HL-60 (cell line): ENCODE results near the gene SHOX.

Experiments
- DNase-seq, 2 experiments: peaks; one replicate each; pipeline ENCODE4 v3.0.0-alpha.2; 2010 to 2020; ENCODE audit warnings: low read depth in 1 of 2, low spot score in 1 of 2
- H3K27ac ChIP-seq: fragments of 250-450 bp; sonication (Bioruptor Pico); replicated peaks from 2 replicates; pipeline ENCODE4 v1.5.1; 2020; ENCODE audit warnings: mild to moderate bottlenecking, moderate library complexity
- H3K27me3 ChIP-seq: fragments of 250-450 bp; sonication (Bioruptor Pico); 2 replicates; pipeline ENCODE4 v1.5.1; 2021; ENCODE audit warnings: mild to moderate bottlenecking, moderate library complexity; ENCODE audit not compliant: insufficient read depth, poor library complexity, severe bottlenecking
- H3K4me3 ChIP-seq: replicated peaks from 2 replicates; pipeline ENCODE4 v1.5.1; 2011; ENCODE audit warnings: mild to moderate bottlenecking, control low read depth, low read length; ENCODE audit not compliant: insufficient read depth
- CTCF ChIP-seq: IDR thresholded peaks from one replicate; pipeline ENCODE4 v1.5.1; 2011; ENCODE audit warnings: low read length, control low read depth, inconsistent platforms; ENCODE audit not compliant: insufficient read depth
- GABPA ChIP-seq: IDR thresholded peaks from 2 replicates; pipeline ENCODE4 v1.6.1; 2012; ENCODE audit warnings: low read depth
- POLR2AphosphoS5 ChIP-seq: IDR thresholded peaks from 2 replicates; pipeline ENCODE4 v1.6.1; 2012; ENCODE audit warnings: low read depth
- REST ChIP-seq: IDR thresholded peaks from 2 replicates; pipeline ENCODE4 v1.6.1; 2012; ENCODE audit warnings: low read depth; ENCODE audit not compliant: insufficient replicate concordance
- SPI1 ChIP-seq: IDR thresholded peaks from 2 replicates; pipeline ENCODE4 v1.6.1; 2012; ENCODE audit warnings: low read depth, mild to moderate bottlenecking, borderline replicate concordance

The SHOX gene

GRCh38 chrX:629230-630006 lies 1.2 kb upstream of the SHOX start:
- no peak for DNase-seq
- TF ChIP-seq POLR2AphosphoS5: no peak
- Histone ChIP-seq H3K27ac (no peak overlapping the region), H3K27me3 (peaks cover 60% of the 10 kb centered on the region), H3K4me3 (no peak overlapping the region)

GRCh38 chrX:630007-630611 lies 482 bp upstream of the SHOX start:
- no peak for DNase-seq
- no peak for TF ChIP-seq REST
- TF ChIP-seq SPI1: no peak
- TF ChIP-seq GABPA: no peak
- no peak for TF ChIP-seq POLR2AphosphoS5
- no peak for TF ChIP-seq CTCF
- H3K27me3 ChIP-seq: peaks cover 63% of the 10 kb centered on the region
- H3K27ac ChIP-seq: no peak overlapping the region
- no peak overlapping the region for H3K4me3 ChIP-seq

GRCh38 chrX:631802-632365 lies 1.3 kb downstream of the SHOX start:
- no peak for TF ChIP-seq SPI1
- no peak for TF ChIP-seq REST
- no peak for TF ChIP-seq CTCF
- TF ChIP-seq GABPA: no peak
- TF ChIP-seq POLR2AphosphoS5: no peak
- Histone ChIP-seq H3K27ac (no peak overlapping the region), H3K27me3 (peaks cover 69% of the 10 kb centered on the region), H3K4me3 (no peak overlapping the region)
- DNase-seq: no peak

- H3K27ac ChIP-seq: no peak overlapping the region
- TF ChIP-seq CTCF (no peak), GABPA (no peak), POLR2AphosphoS5 (no peak), REST (no peak), SPI1 (no peak)
- peaks cover 68% of the 10 kb centered on the region for H3K27me3 ChIP-seq
- no peak for DNase-seq
- no peak overlapping the region for H3K4me3 ChIP-seq
These were observed 1.9 kb downstream of the SHOX start for GRCh38 chrX:632366-633042.
